Mucosa of gallbladder (tissue), 1 donor: ENCODE data around the gene ITSN1. TPM values are rescaled to one million over a fixed set of nuclear protein-coding genes. Genes with fewer than 3 reads are reported as not detected.
"Not testable (repeated sequence)": the region's sequence is repeated elsewhere in the genome, so short reads cannot be mapped to it uniquely, and the experiment has no call there.

Source experiments
- DNase-seq: peaks from one replicate; pipeline ENCODE4 v3.0.0-alpha.2; 2020; ENCODE audit warnings: low spot score
- total RNA-seq: library from RNA; stranded (reverse); gene quantifications from one replicate; pipeline ENCODE4 v1.2.1, GENCODE V29; 2021
- donor health status: DM: no; HTN: no; CAD: no.

ITSN1 gene
- total RNA-seq, 1 donor from 2014 or later, result 48.0 TPM

GRCh38 chr21:33931052-33931798 is 288.9 kb downstream of the ITSN1 start:
- not testable (repeated sequence) for DNase-seq

- DNase-seq, result no peak
These were observed 289.6 kb downstream of the ITSN1 start for GRCh38 chr21:33931799-33932390.

GRCh38 chr21:33932731-33933130 is 290.4 kb downstream of the ITSN1 start:
- no peak for DNase-seq

GRCh38 chr21:33936301-33937038 is 294.2 kb downstream of the ITSN1 start:
- DNase-seq, result no peak

GRCh38 chr21:33937146-33937545 is 294.8 kb downstream of the ITSN1 start:
- no peak for DNase-seq

- no peak for DNase-seq
These were observed 295.6 kb downstream of the ITSN1 start for GRCh38 chr21:33937931-33938339.

GRCh38 chr21:33938381-33938780 is 296.1 kb downstream of the ITSN1 start:
- DNase-seq, result no peak

- DNase-seq, result no peak
These were observed 296.9 kb downstream of the ITSN1 start for GRCh38 chr21:33939226-33939625.

GRCh38 chr21:33940164-33940880 is 298.0 kb downstream of the ITSN1 start:
- DNase-seq, result no peak

GRCh38 chr21:33940881-33941245 is 298.6 kb downstream of the ITSN1 start:
- DNase-seq, result no peak

- DNase-seq, result no peak
These were observed 300.1 kb downstream of the ITSN1 start for GRCh38 chr21:33942426-33942825.

GRCh38 chr21:33943293-33943692 is 301.0 kb downstream of the ITSN1 start:
- no peak for DNase-seq

GRCh38 chr21:33944185-33944763 is 302.0 kb downstream of the ITSN1 start:
- DNase-seq, result no peak

GRCh38 chr21:33945652-33946270 is 303.5 kb downstream of the ITSN1 start:
- no peak for DNase-seq

GRCh38 chr21:33947451-33948095 is 305.3 kb downstream of the ITSN1 start:
- peak; percentile 84 for DNase-seq

- peak; percentile 69 for DNase-seq
These were observed 306.0 kb downstream of the ITSN1 start for GRCh38 chr21:33948096-33948950.

GRCh38 chr21:33948951-33949444 is 306.7 kb downstream of the ITSN1 start:
- no peak for DNase-seq
